HEK293 (cell line): ENCODE data around the gene ABHD14A.

Experiments
- KLF7 ChIP-seq: fragments of 450-650 bp; formaldehyde crosslinking; IDR thresholded peaks from 2 replicates; pipeline ENCODE4 v1.5.1; 2016; ENCODE audit warnings: missing biosample characterization, missing genetic modification characterization, borderline replicate concordance
- REPIN1 ChIP-seq: fragments of 450-650 bp; formaldehyde crosslinking; IDR thresholded peaks from 2 replicates; pipeline ENCODE4 v1.5.1; 2017; ENCODE audit warnings: missing biosample characterization, missing genetic modification characterization, low read depth
- ZNF521 ChIP-seq: fragments of 450-650 bp; formaldehyde crosslinking; IDR thresholded peaks from 2 replicates; pipeline ENCODE4 v1.5.1; 2017; ENCODE audit warnings: missing biosample characterization, mild to moderate bottlenecking, missing genetic modification characterization
- ZNF629 ChIP-seq: fragments of 450-650 bp; formaldehyde crosslinking; IDR thresholded peaks from 2 replicates; pipeline ENCODE4 v1.5.1; 2017; ENCODE audit warnings: missing biosample characterization, missing genetic modification characterization
- ZNF768 ChIP-seq: fragments of 450-650 bp; formaldehyde crosslinking; IDR thresholded peaks from 2 replicates; pipeline ENCODE4 v1.5.1; 2018; ENCODE audit warnings: missing biosample characterization, mild to moderate bottlenecking, missing genetic modification characterization
- TF ChIP-seq, protein P1 (sequence below): fragments of 450-650 bp; formaldehyde crosslinking; optimal IDR thresholded peaks from 2 replicates; pipeline ENCODE3; 2016; ENCODE audit warnings: missing biosample characterization, mild to moderate bottlenecking, missing genetic modification characterization
- TF ChIP-seq, protein P2 (sequence below): fragments of 450-650 bp; formaldehyde crosslinking; IDR thresholded peaks from 2 replicates; pipeline ENCODE4 v1.5.1; 2016; ENCODE audit warnings: missing biosample characterization, missing genetic modification characterization
- TF ChIP-seq, protein P3 (sequence below): fragments of 450-650 bp; formaldehyde crosslinking; IDR thresholded peaks from 2 replicates; pipeline ENCODE4 v1.5.1; 2016; ENCODE audit warnings: missing biosample characterization, missing genetic modification characterization
- TF ChIP-seq, protein P4 (sequence below): fragments of 450-650 bp; formaldehyde crosslinking; conservative IDR thresholded peaks from 2 replicates; pipeline ENCODE4 v1.5.1; 2016; ENCODE audit warnings: low read depth, missing biosample characterization, missing genetic modification characterization
- TF ChIP-seq, protein P5 (sequence below): fragments of 450-650 bp; formaldehyde crosslinking; IDR thresholded peaks from 2 replicates; pipeline ENCODE4 v1.5.1; 2016; ENCODE audit warnings: missing biosample characterization, missing genetic modification characterization

DNA sequence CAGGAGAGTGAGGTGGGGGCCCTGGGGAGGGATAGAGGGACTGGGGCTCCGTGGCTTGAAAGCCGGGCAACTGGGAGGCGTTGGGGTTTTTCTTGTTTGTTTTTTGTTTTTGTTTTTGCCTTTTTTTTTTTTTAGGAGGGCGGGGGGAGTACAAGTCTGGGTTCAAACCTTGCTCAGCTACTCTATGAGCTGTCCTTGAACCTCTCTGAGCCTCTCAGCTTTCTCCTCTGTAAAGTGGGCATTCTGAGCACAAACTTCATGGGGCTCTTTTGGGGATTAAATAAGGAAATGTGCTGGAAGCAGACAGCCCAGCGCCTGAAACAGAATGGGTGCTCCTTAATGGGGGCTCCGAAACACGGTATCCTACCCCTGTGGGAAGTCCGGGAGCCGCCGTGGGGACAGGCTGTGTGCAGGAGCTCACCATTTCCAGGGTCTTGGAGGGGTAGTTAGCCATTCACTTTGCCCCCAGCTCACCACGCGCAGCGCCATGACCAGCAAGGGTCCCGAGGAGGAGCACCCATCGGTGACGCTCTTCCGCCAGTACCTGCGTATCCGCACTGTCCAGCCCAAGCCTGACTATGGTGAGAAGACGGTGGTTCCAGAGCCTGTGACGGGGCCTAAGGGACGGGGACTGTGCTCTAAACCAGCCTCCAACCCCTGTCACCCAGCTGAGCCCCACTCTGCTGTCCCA lies 8.9 kb downstream of the ABHD14A start:
- TF ChIP-seq REPIN1 (tag by site-specific recombination), result no peak
- TF ChIP-seq, protein P1, sequence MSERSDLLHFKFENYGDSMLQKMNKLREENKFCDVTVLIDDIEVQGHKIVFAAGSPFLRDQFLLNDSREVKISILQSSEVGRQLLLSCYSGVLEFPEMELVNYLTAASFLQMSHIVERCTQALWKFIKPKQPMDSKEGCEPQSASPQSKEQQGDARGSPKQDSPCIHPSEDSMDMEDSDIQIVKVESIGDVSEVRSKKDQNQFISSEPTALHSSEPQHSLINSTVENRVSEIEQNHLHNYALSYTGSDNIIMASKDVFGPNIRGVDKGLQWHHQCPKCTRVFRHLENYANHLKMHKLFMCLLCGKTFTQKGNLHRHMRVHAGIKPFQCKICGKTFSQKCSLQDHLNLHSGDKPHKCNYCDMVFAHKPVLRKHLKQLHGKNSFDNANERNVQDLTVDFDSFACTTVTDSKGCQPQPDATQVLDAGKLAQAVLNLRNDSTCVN (tag by site-specific recombination), result no peak
- TF ChIP-seq, protein P2, sequence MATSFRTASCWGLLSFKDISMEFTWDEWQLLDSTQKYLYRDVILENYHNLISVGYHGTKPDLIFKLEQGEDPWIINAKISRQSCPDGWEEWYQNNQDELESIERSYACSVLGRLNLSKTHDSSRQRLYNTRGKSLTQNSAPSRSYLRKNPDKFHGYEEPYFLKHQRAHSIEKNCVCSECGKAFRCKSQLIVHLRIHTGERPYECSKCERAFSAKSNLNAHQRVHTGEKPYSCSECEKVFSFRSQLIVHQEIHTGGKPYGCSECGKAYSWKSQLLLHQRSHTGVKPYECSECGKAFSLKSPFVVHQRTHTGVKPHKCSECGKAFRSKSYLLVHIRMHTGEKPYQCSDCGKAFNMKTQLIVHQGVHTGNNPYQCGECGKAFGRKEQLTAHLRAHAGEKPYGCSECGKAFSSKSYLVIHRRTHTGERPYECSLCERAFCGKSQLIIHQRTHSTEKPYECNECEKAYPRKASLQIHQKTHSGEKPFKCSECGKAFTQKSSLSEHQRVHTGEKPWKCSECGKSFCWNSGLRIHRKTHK (tag by site-specific recombination), result no peak
- TF ChIP-seq, protein P3, sequence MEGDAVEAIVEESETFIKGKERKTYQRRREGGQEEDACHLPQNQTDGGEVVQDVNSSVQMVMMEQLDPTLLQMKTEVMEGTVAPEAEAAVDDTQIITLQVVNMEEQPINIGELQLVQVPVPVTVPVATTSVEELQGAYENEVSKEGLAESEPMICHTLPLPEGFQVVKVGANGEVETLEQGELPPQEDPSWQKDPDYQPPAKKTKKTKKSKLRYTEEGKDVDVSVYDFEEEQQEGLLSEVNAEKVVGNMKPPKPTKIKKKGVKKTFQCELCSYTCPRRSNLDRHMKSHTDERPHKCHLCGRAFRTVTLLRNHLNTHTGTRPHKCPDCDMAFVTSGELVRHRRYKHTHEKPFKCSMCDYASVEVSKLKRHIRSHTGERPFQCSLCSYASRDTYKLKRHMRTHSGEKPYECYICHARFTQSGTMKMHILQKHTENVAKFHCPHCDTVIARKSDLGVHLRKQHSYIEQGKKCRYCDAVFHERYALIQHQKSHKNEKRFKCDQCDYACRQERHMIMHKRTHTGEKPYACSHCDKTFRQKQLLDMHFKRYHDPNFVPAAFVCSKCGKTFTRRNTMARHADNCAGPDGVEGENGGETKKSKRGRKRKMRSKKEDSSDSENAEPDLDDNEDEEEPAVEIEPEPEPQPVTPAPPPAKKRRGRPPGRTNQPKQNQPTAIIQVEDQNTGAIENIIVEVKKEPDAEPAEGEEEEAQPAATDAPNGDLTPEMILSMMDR (tag by site-specific recombination), result no peak
- no peak for TF ChIP-seq ZNF521
- peak; percentile 48; the same call in 1 of the 2 replicates for TF ChIP-seq ZNF768 (tag by site-specific recombination)
- no peak for TF ChIP-seq KLF7
- TF ChIP-seq, protein P4, sequence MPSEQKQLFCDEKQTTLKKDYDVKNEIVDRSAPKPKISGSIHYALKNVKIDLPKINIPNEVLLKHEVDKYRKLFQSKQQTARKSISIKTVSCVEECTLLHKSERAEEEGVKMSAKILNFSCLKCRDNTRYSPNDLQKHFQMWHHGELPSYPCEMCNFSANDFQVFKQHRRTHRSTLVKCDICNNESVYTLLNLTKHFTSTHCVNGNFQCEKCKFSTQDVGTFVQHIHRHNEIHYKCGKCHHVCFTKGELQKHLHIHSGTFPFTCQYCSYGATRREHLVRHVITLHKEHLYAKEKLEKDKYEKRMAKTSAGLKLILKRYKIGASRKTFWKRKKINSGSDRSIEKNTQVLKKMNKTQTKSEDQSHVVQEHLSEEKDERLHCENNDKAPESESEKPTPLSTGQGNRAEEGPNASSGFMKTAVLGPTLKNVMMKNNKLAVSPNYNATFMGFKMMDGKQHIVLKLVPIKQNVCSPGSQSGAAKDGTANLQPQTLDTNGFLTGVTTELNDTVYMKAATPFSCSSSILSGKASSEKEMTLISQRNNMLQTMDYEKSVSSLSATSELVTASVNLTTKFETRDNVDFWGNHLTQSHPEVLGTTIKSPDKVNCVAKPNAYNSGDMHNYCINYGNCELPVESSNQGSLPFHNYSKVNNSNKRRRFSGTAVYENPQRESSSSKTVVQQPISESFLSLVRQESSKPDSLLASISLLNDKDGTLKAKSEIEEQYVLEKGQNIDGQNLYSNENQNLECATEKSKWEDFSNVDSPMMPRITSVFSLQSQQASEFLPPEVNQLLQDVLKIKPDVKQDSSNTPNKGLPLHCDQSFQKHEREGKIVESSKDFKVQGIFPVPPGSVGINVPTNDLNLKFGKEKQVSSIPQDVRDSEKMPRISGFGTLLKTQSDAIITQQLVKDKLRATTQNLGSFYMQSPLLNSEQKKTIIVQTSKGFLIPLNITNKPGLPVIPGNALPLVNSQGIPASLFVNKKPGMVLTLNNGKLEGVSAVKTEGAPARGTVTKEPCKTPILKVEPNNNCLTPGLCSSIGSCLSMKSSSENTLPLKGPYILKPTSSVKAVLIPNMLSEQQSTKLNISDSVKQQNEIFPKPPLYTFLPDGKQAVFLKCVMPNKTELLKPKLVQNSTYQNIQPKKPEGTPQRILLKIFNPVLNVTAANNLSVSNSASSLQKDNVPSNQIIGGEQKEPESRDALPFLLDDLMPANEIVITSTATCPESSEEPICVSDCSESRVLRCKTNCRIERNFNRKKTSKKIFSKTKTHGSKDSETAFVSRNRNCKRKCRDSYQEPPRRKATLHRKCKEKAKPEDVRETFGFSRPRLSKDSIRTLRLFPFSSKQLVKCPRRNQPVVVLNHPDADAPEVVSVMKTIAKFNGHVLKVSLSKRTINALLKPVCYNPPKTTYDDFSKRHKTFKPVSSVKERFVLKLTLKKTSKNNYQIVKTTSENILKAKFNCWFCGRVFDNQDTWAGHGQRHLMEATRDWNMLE (tag by site-specific recombination), result no peak
- TF ChIP-seq ZNF629 (tag by site-specific recombination), result no peak
- TF ChIP-seq, protein P5, sequence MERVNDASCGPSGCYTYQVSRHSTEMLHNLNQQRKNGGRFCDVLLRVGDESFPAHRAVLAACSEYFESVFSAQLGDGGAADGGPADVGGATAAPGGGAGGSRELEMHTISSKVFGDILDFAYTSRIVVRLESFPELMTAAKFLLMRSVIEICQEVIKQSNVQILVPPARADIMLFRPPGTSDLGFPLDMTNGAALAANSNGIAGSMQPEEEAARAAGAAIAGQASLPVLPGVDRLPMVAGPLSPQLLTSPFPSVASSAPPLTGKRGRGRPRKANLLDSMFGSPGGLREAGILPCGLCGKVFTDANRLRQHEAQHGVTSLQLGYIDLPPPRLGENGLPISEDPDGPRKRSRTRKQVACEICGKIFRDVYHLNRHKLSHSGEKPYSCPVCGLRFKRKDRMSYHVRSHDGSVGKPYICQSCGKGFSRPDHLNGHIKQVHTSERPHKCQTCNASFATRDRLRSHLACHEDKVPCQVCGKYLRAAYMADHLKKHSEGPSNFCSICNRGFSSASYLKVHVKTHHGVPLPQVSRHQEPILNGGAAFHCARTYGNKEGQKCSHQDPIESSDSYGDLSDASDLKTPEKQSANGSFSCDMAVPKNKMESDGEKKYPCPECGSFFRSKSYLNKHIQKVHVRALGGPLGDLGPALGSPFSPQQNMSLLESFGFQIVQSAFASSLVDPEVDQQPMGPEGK (tag by site-specific recombination), result peak; percentile 8; the same call in 1 of the 2 replicates
